Choroid plexus epithelial cell (primary cell): ENCODE measurements around the gene TTC3.

ENCODE experiments used
- DNase-seq: peaks from one replicate; pipeline ENCODE4 v3.0.0-alpha.2; 2010; ENCODE audit warnings: low read depth
- H3K4me3 ChIP-seq: 2 replicates; pipeline ENCODE4 v1.5.1; 2011; ENCODE audit warnings: low read depth, mild to moderate bottlenecking, control low read depth, low read length, moderate library complexity
- TF ChIP-seq, protein P1 (sequence below): conservative IDR thresholded peaks from 2 replicates; pipeline ENCODE4 v1.5.1; 2011; ENCODE audit warnings: low read depth, mild to moderate bottlenecking, control low read depth, inconsistent platforms, low read length, moderate library complexity

TTC3 gene

DNA sequence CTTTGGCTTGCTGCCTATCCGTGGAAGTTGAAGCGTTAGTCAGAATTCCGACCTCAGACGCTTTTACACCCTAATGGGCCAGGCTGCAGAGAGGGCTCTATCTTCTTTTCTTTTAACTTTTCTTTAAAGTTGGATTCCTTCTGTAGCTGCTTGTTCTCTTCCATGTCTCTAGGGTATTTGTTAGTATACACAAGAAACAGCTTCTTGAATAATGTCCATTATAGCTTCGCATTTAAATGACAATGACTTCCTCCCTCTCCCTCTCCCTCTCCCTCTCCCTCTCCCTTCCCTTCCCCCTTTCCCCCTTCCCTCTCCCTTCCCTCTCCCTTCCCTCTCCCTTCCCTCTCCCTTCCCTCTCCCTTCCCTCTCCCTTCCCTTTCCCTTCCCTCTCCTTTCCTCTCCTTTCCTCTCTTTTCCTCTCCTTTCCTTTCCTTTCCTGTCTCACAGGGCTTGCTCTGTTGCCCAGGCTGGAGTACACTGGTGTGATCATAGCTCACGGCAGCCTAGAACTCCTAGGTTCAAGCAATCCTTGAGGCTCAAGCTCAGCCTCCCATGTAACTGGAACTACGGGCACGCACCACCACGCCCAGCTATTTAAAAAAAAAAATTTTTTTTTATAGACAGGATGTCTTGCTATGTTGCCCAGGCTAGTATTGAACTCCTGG, 33.5 kb upstream of the TTC3 start:
- DNase-seq: no peak
- H3K4me3 ChIP-seq: no peak overlapping the region
- TF ChIP-seq, protein P1, sequence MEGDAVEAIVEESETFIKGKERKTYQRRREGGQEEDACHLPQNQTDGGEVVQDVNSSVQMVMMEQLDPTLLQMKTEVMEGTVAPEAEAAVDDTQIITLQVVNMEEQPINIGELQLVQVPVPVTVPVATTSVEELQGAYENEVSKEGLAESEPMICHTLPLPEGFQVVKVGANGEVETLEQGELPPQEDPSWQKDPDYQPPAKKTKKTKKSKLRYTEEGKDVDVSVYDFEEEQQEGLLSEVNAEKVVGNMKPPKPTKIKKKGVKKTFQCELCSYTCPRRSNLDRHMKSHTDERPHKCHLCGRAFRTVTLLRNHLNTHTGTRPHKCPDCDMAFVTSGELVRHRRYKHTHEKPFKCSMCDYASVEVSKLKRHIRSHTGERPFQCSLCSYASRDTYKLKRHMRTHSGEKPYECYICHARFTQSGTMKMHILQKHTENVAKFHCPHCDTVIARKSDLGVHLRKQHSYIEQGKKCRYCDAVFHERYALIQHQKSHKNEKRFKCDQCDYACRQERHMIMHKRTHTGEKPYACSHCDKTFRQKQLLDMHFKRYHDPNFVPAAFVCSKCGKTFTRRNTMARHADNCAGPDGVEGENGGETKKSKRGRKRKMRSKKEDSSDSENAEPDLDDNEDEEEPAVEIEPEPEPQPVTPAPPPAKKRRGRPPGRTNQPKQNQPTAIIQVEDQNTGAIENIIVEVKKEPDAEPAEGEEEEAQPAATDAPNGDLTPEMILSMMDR: no peak

DNA sequence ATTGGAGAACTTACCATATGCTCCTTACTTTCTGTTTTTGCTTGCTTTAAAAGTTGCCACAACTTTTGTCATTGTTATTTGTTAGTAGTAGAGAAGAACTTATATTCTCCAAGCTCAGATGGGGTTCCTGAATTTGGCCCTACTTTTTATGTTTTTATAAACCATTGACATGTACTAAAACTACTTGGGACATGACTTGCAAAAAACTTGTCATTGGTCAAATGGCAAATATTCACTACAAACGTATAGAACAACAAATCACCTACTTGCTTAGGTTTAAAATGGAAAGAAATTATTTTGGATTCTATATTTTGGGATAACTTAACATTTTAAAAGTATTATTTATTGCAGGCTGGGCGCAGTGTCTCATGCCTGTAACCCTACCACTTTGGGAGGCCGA, 32.8 kb upstream of the TTC3 start:
- DNase-seq: no peak
- H3K4me3 ChIP-seq: no peak overlapping the region
- TF ChIP-seq, protein P1: no peak

DNA sequence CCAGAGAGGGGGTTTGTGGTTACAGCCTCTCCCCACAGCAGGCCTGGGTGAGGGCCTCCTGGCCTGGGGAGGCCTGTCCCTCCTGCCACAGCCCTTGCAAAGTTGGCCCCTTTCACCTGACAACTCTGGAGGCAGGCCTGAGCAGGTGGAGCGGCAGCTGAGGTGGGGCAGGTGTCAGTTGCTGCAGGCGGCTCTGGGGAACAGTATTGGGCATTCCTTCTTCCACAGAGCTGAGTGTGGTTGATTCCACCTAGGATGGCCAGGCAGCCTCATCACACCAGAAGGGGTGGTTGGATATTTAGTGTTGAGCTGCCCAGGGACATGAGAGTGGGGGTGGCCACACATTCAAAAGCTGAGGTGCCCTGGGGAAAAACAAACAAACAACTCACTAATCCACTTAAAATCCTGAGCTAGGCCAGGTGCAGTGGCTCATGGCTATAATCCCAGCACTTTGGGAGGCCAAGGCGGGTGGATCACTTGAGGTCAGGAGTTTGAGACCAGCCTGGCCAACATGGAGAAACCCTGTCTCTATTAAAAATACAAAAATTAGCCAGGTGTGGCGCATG, 31.3 kb upstream of the TTC3 start:
- H3K4me3 ChIP-seq: no peak overlapping the region
- DNase-seq: no peak
- TF ChIP-seq, protein P1: no peak

DNA sequence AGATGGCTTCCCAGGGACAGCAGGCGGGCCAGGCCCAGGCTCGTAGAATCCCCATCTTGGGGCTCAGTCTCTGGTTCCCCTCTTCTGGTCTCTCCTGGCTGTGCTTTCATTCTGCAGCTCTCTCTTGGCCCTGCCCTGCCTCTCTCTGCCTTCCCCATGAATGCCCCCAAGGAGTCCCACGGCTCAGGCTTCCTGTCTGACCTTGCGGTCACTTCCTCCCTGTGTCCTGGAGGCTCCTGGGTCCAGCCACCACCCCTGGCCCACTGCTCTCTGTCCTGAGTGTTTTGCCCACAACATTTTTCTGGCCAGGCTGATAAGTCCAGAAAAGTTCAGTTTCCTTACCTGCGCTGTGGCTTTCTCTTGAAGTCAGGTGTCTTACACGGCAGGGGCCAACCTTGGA, 29.2 kb upstream of the TTC3 start:
- H3K4me3 ChIP-seq: no peak overlapping the region
- TF ChIP-seq, protein P1: no peak
- DNase-seq: no peak

DNA sequence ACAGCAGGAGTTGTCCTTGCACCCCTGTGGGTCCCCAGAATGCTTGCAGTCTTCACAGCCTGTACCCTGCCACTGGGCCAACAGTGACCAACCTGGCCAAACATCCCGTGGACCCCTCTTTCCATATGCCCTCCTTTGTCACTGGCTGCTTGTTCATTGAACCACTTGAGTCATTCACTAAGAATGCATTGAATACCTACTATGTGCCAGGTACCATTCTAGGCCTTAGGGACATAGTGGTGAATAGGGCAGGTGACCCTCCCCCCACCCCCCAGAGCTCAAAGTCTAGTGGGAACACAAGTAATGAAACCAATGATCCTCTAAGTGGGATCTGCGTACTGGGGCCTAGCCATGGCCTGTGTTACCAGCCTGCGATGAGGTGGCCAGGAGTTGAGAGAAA, 28.4 kb upstream of the TTC3 start:
- DNase-seq: no peak
- H3K4me3 ChIP-seq: no peak overlapping the region
- TF ChIP-seq, protein P1: no peak

DNA sequence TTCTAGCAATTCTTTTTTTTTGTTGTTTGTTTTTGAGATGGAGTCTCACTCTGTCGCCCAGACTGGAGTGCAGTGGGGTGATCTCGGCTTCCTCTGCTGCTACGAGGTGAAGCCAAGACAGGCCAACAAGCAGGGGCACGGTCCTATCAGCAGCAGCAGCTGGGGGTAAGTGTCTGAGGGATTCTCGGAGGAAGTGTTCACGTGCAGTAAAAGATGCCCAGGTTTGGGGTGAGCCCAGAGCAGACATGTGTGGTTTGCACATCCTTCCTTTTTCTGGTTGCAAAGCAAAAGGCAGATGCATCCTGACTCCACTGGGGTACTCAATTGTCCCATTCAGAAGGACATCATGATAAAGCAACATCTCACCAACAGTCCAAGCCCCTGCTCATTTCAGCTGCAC, 27.9 kb upstream of the TTC3 start:
- TF ChIP-seq, protein P1: no peak
- no peak for DNase-seq
- H3K4me3 ChIP-seq: no peak overlapping the region

DNA sequence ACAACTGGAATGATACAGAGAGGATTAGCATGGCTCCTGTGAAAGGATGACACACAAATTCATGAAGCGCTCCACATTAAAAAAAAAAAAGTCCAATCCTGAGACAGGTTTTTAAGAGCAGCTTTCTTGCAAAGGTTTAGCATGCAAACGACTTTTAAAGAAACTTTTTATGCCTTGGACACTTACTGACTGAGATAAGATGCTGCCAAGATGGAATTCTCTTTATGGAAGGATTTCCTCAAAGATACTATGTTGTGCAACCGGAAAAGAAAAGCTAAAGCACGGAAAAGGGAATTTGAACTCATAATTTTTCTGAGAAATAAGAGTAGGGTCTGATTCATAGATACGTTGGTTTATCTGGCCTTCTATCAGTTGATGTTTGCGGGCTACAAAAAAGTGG, 27.5 kb upstream of the TTC3 start:
- H3K4me3 ChIP-seq: no peak overlapping the region
- TF ChIP-seq, protein P1: no peak
- DNase-seq: no peak
